Peyer's patch (tissue), 4 donors: ENCODE measurements around the gene PTPRM. TPM values are rescaled to one million over a fixed set of nuclear protein-coding genes. Genes with fewer than 3 reads are reported as not detected.

Experiments used
- DNase-seq, 3 donors: peaks; one replicate each; pipeline ENCODE4 v3.0.0-alpha.2; 2017 to 2019
- H3K27ac ChIP-seq, 4 donors: fragments of 200-600 bp; sonication (generic); one replicate each; pipeline ENCODE4 v1.5.1; 2016 to 2019
- H3K27me3 ChIP-seq, 2 donors: fragments of 200-600 bp; sonication (generic); one replicate each; pipeline ENCODE4 v1.5.1; 2019
- H3K36me3 ChIP-seq, 3 donors: fragments of 200-600 bp; sonication (generic); one replicate each; pipeline ENCODE4 v1.5.1; 2016 to 2019
- H3K4me1 ChIP-seq, 4 donors: fragments of 200-600 bp; sonication (generic); one replicate each; pipeline ENCODE4 v1.5.1; 2016 to 2019
- H3K4me3 ChIP-seq, 4 donors: fragments of 200-600 bp; sonication (generic); 1 replicate in 3 of 4; 2 replicates in 1 of 4; pipeline ENCODE4 v1.5.1; 2016 to 2019; ENCODE audit warnings: mild to moderate bottlenecking in 1 of 4
- H3K9me3 ChIP-seq, 4 donors: fragments of 200-600 bp; sonication (generic); one replicate each; pipeline ENCODE4 v1.5.1; 2016 to 2019; ENCODE audit warnings: mild to moderate bottlenecking in 1 of 4
- POLR2A ChIP-seq, 2 donors: fragments of 450-650 bp; IDR thresholded peaks; one replicate each; pipeline ENCODE4 v1.5.1; 2017; ENCODE audit warnings: antibody characterized with exemption in 2 of 2, mild to moderate bottlenecking in 2 of 2, moderate library complexity in 2 of 2
- total RNA-seq, 4 donors: library from RNA; depleted of rRNA; stranded (reverse); fragments of >200 nt; gene quantifications; one replicate each; pipeline ENCODE4 v1.1.0, GENCODE V29; 2016
- TF ChIP-seq, protein P1 (sequence below), 6 experiments: fragments of 450-650 bp in 4 of 6; fragments of 200-600 bp in 2 of 6; sonication (generic) in 1 of 6; IDR thresholded peaks; one replicate each; pipeline ENCODE4 v1.5.1; 2017 to 2019; ENCODE audit warnings: antibody characterized with exemption in 6 of 6, mild to moderate bottlenecking in 3 of 6, moderate library complexity in 1 of 6

PTPRM gene
- total RNA-seq, 4 donors from 2014 or later: 39.6 to 211 (median 80.3) TPM

DNA sequence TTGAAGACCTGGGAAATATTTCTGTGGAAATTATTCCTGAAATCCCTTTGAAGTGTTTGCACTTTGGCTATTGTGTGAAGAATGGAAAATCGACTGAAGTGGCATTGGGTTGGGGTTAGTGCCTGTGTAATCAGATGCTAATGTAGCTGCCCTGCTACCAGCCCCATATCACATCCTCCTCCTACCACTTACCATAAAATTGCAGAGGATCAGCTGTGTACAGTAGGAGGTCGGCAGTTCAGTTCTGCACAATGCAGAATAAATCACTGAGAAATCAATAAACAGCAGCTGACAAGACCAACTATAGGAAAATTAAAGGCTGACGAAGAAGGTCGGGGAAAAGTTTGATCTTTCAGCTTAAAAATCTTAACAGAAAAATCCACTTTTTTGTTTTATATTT is 440.9 kb downstream of the PTPRM start:
- H3K9me3 ChIP-seq: no peaks in the 10 kb centered on the region
- no peaks in the 10 kb centered on the region for H3K36me3 ChIP-seq
- no peaks in the 10 kb centered on the region for H3K4me1 ChIP-seq
- no peaks in the 10 kb centered on the region for H3K27me3 ChIP-seq
- TF ChIP-seq, protein P1, sequence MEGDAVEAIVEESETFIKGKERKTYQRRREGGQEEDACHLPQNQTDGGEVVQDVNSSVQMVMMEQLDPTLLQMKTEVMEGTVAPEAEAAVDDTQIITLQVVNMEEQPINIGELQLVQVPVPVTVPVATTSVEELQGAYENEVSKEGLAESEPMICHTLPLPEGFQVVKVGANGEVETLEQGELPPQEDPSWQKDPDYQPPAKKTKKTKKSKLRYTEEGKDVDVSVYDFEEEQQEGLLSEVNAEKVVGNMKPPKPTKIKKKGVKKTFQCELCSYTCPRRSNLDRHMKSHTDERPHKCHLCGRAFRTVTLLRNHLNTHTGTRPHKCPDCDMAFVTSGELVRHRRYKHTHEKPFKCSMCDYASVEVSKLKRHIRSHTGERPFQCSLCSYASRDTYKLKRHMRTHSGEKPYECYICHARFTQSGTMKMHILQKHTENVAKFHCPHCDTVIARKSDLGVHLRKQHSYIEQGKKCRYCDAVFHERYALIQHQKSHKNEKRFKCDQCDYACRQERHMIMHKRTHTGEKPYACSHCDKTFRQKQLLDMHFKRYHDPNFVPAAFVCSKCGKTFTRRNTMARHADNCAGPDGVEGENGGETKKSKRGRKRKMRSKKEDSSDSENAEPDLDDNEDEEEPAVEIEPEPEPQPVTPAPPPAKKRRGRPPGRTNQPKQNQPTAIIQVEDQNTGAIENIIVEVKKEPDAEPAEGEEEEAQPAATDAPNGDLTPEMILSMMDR (IDR thresholded peaks at IDR 0.05): no peak
- TF ChIP-seq POLR2A (IDR thresholded peaks at IDR 0.05): no peak
- no peak overlapping the region for H3K4me3 ChIP-seq
- DNase-seq: no peak
- H3K27ac ChIP-seq: no peak overlapping the region

GRCh38 chr18:8011361-8011760 is 444.2 kb downstream of the PTPRM start:
- Histone ChIP-seq H3K36me3 (no peaks in the 10 kb centered on the region), H3K27me3 (no peaks in the 10 kb centered on the region), H3K27ac (no peak overlapping the region), H3K9me3 (no peaks in the 10 kb centered on the region), H3K4me3 (no peak overlapping the region), H3K4me1 (no peaks in the 10 kb centered on the region)
- DNase-seq: no peak
- TF ChIP-seq, protein P1 (IDR thresholded peaks at IDR 0.05): no peak
- TF ChIP-seq POLR2A (IDR thresholded peaks at IDR 0.05): no peak

GRCh38 chr18:8011906-8012305 is 444.8 kb downstream of the PTPRM start:
- no peak for DNase-seq
- no peak overlapping the region for H3K27ac ChIP-seq
- H3K27me3 ChIP-seq: no peaks in the 10 kb centered on the region
- H3K4me1 ChIP-seq: no peaks in the 10 kb centered on the region
- H3K36me3 ChIP-seq: no peaks in the 10 kb centered on the region
- TF ChIP-seq, protein P1 (IDR thresholded peaks at IDR 0.05): no peak
- no peaks in the 10 kb centered on the region for H3K9me3 ChIP-seq
- H3K4me3 ChIP-seq: no peak overlapping the region

GRCh38 chr18:8018701-8019331 is 451.7 kb downstream of the PTPRM start:
- peaks cover 0 to 5% (median 0%) of the 10 kb centered on the region in 4 donors for H3K4me1 ChIP-seq
- no peak for TF ChIP-seq POLR2A (IDR thresholded peaks at IDR 0.05)
- TF ChIP-seq, protein P1 (IDR thresholded peaks at IDR 0.05): no peak
- DNase-seq: no peak

GRCh38 chr18:8019600-8019999 is 452.5 kb downstream of the PTPRM start:
- TF ChIP-seq POLR2A (IDR thresholded peaks at IDR 0.05): no peak
- TF ChIP-seq, protein P1 (IDR thresholded peaks at IDR 0.05): no peak
- Histone ChIP-seq H3K27me3 (no peaks in the 10 kb centered on the region), H3K4me1 (peaks cover 0 to 5% (median 0%) of the 10 kb centered on the region in 4 donors), H3K4me3 (no peak overlapping the region), H3K36me3 (no peaks in the 10 kb centered on the region), H3K9me3 (no peaks in the 10 kb centered on the region), H3K27ac (no peak overlapping the region)
- no peak for DNase-seq

More at GRCh38 chr18:8018701-8019331, 451.7 kb downstream of the PTPRM start:
- no peak overlapping the region for H3K4me3 ChIP-seq
- no peaks in the 10 kb centered on the region for H3K9me3 ChIP-seq
- H3K27me3 ChIP-seq: no peaks in the 10 kb centered on the region
- H3K36me3 ChIP-seq: no peaks in the 10 kb centered on the region
- H3K27ac ChIP-seq: no peak overlapping the region
